Measurements from ENCODE around the gene ZC3H18.

ZC3H18 gene

GRCh38 chr16:88630941-88631340, 60.7 kb downstream of the ZC3H18 start:
- H3K4me3 ChIP-seq (ENCODE audit: low read depth, low read length): no peak overlapping the region
- TF ChIP-seq CTCF (IDR thresholded peaks at IDR 0.05; ENCODE audit: borderline replicate concordance, insufficient read depth, low read depth, low read length): no peak

GRCh38 chr16:88631384-88631783, 61.2 kb downstream of the ZC3H18 start:
- H3K4me3 ChIP-seq (ENCODE audit: low read depth, low read length): no peak overlapping the region
- TF ChIP-seq CTCF (IDR thresholded peaks at IDR 0.05; ENCODE audit: borderline replicate concordance, insufficient read depth, low read depth, low read length): no peak

GRCh38 chr16:88631920-88632586, 61.9 kb downstream of the ZC3H18 start:
- TF ChIP-seq CTCF (IDR thresholded peaks at IDR 0.05; ENCODE audit: borderline replicate concordance, insufficient read depth, low read depth, low read length): no peak
- H3K4me3 ChIP-seq (ENCODE audit: low read depth, low read length): no peak overlapping the region

- TF ChIP-seq CTCF (IDR thresholded peaks at IDR 0.05; ENCODE audit: borderline replicate concordance, insufficient read depth, low read depth, low read length): no peak
- no peak overlapping the region for H3K4me3 ChIP-seq (ENCODE audit: low read depth, low read length)
Measured at GRCh38 chr16:88632587-88632930, 62.4 kb downstream of the ZC3H18 start.

- peak overlapping the region; percentile 61 for H3K4me3 ChIP-seq (ENCODE audit: low read depth, low read length)
- TF ChIP-seq CTCF (IDR thresholded peaks at IDR 0.05; ENCODE audit: borderline replicate concordance, insufficient read depth, low read depth, low read length): no peak
Measured at GRCh38 chr16:88633684-88634140, 63.5 kb downstream of the ZC3H18 start.

GRCh38 chr16:88634141-88634993, 64.2 kb downstream of the ZC3H18 start:
- no peak for TF ChIP-seq CTCF (IDR thresholded peaks at IDR 0.05; ENCODE audit: borderline replicate concordance, insufficient read depth, low read depth, low read length)
- H3K4me3 ChIP-seq (ENCODE audit: low read depth, low read length): peak overlapping the region; percentile 61
